Esophagus (tissue), 2 donors: ENCODE data around the gene CHST1. TPM values are rescaled to one million over a fixed set of nuclear protein-coding genes. Genes with fewer than 3 reads are reported as not detected.

ENCODE experiments used
- H3K27ac ChIP-seq, 2 donors: one replicate each; pipeline ENCODE4 v1.5.1; 2013; ENCODE audit warnings: low read depth in 2 of 2, mild to moderate bottlenecking in 2 of 2, inconsistent platforms in 1 of 2, low read length in 1 of 2, moderate library complexity in 1 of 2
- H3K27me3 ChIP-seq, 2 donors: one replicate each; pipeline ENCODE4 v1.6.1; 2013; ENCODE audit warnings: low read length in 2 of 2, control low read depth in 1 of 2, mild to moderate bottlenecking in 1 of 2; ENCODE audit not compliant: insufficient read depth in 2 of 2, control insufficient read depth in 1 of 2
- H3K36me3 ChIP-seq, 2 donors: one replicate each; pipeline ENCODE4 v1.6.1; 2013; ENCODE audit warnings: low read length in 1 of 2; ENCODE audit not compliant: control insufficient read depth in 2 of 2, insufficient read depth in 2 of 2
- H3K4me1 ChIP-seq, 2 donors: one replicate each; pipeline ENCODE4 v1.6.1; 2013; ENCODE audit warnings: low read length in 1 of 2; ENCODE audit not compliant: control insufficient read depth in 2 of 2, insufficient read depth in 2 of 2
- H3K4me3 ChIP-seq, 2 donors: one replicate each; pipeline ENCODE4 v1.5.1; 2013; ENCODE audit warnings: low read length in 2 of 2, mild to moderate bottlenecking in 2 of 2, low read depth in 1 of 2, moderate library complexity in 1 of 2
- H3K9me3 ChIP-seq, 2 donors: one replicate each; pipeline ENCODE4 v1.6.1; 2013; ENCODE audit warnings: mild to moderate bottlenecking in 2 of 2, low read depth in 1 of 2, low read length in 1 of 2, moderate library complexity in 1 of 2; ENCODE audit not compliant: control insufficient read depth in 2 of 2, insufficient read depth in 1 of 2
- WGBS, 2 donors: extraction: QIAGEN DNeasy Blood & Tissue Kit; methylation state at CpG; one replicate each; pipeline ENCODE4 v1.1.7; 2013; 5-methylcytosine and 5-hydroxymethylcytosine counted together
- polyA plus RNA-seq, 2 donors: library from polyadenylated mRNA; stranded (reverse); fragments of 200-250 nt; gene quantifications; one replicate each; pipeline ENCODE4 v1.2.3, GENCODE V29; 2013
- donor health status: healthy with polysubstance abuse.
- donor health status: Bipolar disorder and iron deficiency.

Gene CHST1
- polyA plus RNA-seq, 2 donors, result 0.14 to 0.25 TPM

DNA sequence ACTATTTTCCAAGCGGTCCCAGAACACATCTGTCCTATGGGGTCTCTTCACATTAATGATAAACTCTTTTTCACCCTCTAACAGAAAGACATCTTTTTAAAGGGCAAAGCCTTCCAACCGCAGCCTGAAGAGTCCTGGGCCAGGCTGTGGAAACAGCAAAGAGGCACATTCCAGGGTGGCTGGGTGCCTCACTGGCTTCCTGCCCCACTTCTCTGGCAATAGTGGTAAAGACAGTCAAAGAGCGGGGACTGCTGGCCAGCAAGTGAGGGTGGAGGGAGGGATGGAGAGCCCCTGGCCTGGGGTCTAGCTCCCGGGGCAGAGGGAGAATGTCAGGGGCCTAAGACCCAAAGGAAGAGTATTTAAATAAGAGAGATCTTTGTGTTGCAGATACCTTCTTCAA is 10.2 kb upstream of the CHST1 start:
- Histone ChIP-seq H3K27ac (no peak overlapping the region), H3K36me3 (no peaks in the 10 kb centered on the region), H3K4me3 (no peak overlapping the region), H3K4me1 (no peaks in the 10 kb centered on the region), H3K27me3 (no peaks in the 10 kb centered on the region), H3K9me3 (no peaks in the 10 kb centered on the region)
- WGBS, 2 donors, result 76 to 88% methylated on average over 4 of the region's 4 CpGs

DNA sequence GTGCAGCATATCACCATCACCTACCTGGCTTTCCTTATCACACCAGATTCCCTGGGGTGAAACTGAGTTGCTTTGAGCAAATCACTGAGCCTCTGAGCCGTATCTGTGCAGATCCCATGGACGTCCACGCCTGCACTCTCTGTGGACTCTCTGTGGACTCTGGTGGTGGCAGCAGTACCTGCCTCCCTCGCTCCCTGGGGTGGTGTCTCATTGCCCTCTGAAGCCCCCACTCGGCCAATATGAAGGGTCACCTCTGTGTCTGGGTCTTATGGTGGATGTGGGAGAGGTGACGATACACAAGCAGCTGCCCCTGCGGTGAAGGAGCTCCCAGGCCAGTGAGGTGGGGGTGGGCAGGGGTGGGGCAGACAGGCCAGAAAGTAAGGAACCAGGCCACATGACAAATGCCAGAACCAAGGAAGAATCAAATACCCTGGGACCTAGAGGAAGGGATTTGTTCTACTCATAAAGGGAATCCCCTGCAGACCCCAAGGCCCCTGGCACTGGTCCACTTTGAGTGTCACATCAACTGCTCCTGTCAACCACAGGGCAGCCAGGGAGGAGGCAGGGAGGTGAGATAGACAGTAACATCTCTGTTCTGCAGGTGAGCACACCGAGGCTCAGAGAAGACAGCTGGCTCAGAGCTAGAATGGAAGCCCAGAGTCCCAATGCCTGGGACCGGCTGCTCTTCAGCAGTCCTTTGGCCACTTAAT is 9.2 kb upstream of the CHST1 start:
- Histone ChIP-seq H3K9me3 (no peaks in the 10 kb centered on the region), H3K27me3 (no peaks in the 10 kb centered on the region), H3K27ac (no peak overlapping the region), H3K4me3 (no peak overlapping the region), H3K4me1 (no peaks in the 10 kb centered on the region), H3K36me3 (no peaks in the 10 kb centered on the region)
- 90 to 92% methylated on average over 9 of the region's 9 CpGs for WGBS, 2 donors

DNA sequence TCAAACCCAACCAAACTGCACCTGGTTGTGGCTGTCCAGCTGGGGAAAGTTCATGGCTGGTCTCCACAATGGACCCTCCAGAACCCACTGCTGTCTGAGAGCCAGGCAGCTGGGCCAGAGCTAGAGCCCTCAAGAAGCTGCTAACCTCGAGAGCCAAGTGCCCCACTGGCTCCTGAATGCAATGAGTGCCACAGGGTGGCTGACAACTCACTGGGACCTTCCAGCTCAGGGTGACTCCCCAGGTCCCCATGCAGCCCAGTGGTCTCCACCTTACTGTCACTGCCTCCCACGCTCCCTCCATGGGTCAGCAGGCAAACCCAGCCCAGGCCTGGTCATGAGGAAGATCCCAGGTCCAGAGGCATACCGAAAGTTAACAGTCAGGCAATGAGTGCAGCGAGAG is 8.0 kb upstream of the CHST1 start:
- Histone ChIP-seq H3K27ac (no peak overlapping the region), H3K4me1 (no peaks in the 10 kb centered on the region), H3K36me3 (no peaks in the 10 kb centered on the region), H3K4me3 (no peak overlapping the region), H3K27me3 (no peaks in the 10 kb centered on the region), H3K9me3 (no peaks in the 10 kb centered on the region)
- WGBS, 2 donors, result 94 to 96% methylated on average over 4 of the region's 4 CpGs

DNA sequence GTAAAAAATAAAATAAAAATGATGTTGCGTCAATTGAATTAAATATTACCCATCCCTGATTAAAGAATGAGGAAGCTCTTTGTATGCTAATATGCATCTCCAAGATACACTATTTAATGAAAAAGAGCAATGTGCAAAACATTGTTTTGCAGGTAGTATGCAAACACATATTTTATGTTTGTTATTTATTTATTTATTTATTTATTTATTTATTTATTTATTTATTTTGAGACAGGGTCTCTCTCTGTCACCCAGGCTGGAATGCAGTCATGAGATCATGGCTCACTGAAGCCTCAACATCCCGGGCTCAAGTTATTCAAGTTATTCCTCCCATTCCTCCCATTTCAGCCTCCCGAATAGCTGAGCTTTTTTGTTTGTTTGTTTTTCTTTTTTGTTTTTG is 7.2 kb upstream of the CHST1 start:
- WGBS, 2 donors, result 79 to 81% methylated on average over 3 of the region's 3 CpGs
- H3K36me3 ChIP-seq, result no peaks in the 10 kb centered on the region
- no peak overlapping the region for H3K27ac ChIP-seq
- H3K9me3 ChIP-seq, result no peaks in the 10 kb centered on the region
- no peaks in the 10 kb centered on the region for H3K4me1 ChIP-seq
- H3K4me3 ChIP-seq, result no peak overlapping the region
- H3K27me3 ChIP-seq, result no peaks in the 10 kb centered on the region

DNA sequence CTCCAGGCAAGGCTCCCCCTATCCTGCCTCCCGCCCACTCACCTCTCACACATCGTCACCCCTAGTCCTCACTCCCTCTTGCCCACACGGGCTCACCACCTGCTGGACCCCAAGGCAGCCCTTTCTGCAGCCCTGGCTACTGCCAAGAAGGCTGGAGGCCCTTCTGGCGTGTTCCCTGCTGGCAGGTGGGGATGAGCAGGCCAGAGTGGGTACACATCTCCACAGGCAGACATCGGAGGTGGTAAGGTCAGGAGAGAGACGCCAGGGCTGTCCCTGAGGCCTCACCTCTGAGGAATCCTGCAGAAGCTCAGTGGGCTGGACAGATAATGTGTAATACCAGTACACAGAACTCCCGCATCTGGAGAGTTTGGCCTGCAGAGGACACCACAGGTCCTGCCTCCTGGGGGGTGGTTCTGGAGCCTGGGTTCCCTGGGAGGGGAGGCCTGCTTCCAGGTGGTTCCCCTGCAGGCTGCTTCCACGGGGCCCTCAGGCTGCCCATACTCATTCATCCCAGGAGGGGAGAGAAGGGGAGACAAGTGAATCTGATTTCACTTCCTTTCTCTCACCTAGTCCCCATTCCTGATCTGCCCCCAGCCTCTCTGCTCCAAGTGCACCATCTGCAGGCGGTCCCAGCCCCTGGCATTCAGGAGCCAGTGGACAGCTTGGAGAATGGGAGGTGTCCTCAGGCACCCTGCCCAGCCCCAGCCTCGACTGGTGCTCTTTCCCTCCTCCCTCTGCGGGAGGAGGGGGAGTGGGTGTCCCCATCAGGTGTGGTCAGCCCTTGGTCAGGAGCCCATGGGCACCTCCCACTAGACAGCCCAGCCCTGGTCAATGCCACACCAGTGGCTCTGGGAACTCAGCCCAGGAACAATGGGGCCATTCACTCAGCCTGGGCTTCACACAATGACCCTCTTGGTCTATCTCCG is 6.1 kb upstream of the CHST1 start:
- H3K9me3 ChIP-seq, result no peaks in the 10 kb centered on the region
- WGBS, 2 donors, result 75 to 76% methylated on average over 12 of the region's 12 CpGs
- no peaks in the 10 kb centered on the region for H3K4me1 ChIP-seq
- no peaks in the 10 kb centered on the region for H3K27me3 ChIP-seq
- H3K27ac ChIP-seq, result no peak overlapping the region
- H3K36me3 ChIP-seq, result no peaks in the 10 kb centered on the region
- no peak overlapping the region for H3K4me3 ChIP-seq

DNA sequence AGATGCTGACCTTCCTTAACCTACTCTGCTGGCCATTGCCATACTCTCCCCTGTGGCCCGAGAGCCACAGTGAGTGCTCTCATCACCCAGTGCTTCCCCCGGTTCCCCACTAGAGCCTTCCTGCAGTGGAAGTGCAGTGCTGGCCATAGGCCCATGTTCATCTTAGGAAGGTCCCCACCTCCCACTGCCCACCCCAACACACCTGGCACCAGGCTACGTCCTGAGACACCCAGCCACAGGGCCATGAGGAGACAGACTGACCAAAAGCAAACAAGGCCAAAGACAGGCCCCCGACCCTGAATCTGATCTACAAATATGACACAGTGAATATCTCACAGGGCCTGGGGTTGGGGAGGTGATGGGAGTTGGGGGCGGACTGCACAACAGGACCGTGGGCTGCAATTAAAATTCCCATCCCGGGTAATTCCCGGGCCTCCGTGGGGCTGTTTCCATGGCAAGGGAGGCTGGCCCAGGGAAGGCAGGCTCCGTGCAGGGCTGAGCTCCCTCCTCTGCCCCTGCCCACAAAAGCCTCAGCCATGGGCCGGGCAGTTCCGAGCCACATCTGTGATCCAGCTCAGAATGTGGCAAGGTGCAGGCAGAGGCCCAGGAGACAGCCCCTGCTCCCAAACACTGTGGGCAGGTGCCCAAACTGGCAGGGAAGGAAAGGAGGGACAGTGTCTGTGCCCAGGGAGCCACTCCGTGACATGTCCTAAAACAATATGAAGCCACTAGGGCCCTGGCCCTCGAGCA is 5.1 kb upstream of the CHST1 start:
- H3K27ac ChIP-seq, result no peak overlapping the region
- peaks cover 0 to 3% of the 10 kb centered on the region in 2 donors for H3K4me1 ChIP-seq
- whole genome bisulfite sequencing, 2 donors, result 67 to 74% methylated on average over 14 of the region's 14 CpGs
- no peaks in the 10 kb centered on the region for H3K36me3 ChIP-seq
- H3K9me3 ChIP-seq, result no peaks in the 10 kb centered on the region
- no peak overlapping the region for H3K4me3 ChIP-seq
- no peaks in the 10 kb centered on the region for H3K27me3 ChIP-seq

DNA sequence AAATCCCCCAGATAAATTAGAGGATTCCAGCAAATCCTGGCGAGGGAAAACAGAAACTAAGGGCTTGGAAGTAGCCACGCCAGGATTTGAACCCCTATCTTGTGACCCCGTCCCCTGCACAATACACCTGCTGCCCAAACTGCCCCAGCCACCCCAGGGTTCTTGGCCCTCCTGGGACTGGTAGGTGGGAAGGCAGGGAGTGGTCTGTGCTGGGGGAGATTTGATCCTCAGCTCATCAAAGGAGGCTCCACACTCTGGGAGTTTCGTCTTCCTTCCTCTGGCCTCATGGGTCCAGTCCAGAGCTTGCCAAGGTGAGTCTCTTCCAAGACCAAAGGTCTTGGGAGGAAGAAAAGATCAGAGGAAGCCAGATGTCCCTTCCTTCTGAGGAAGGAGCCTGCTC is 4.5 kb upstream of the CHST1 start:
- 68 to 74% methylated on average over 4 of the region's 4 CpGs for WGBS, 2 donors
- Histone ChIP-seq H3K4me3 (no peak overlapping the region), H3K36me3 (no peaks in the 10 kb centered on the region), H3K4me1 (peaks cover 3 to 4% of the 10 kb centered on the region in 2 donors), H3K9me3 (no peaks in the 10 kb centered on the region), H3K27me3 (no peaks in the 10 kb centered on the region), H3K27ac (no peak overlapping the region)

GRCh38 chr11:45669146-45669545 is 3.7 kb upstream of the CHST1 start:
- Histone ChIP-seq H3K27ac (no peak overlapping the region), H3K36me3 (no peaks in the 10 kb centered on the region), H3K4me3 (no peak overlapping the region), H3K27me3 (no peaks in the 10 kb centered on the region), H3K4me1 (peaks cover 8 to 10% of the 10 kb centered on the region in 2 donors), H3K9me3 (no peaks in the 10 kb centered on the region)
- 81 to 86% methylated on average over 3 of the region's 3 CpGs for WGBS, 2 donors

DNA sequence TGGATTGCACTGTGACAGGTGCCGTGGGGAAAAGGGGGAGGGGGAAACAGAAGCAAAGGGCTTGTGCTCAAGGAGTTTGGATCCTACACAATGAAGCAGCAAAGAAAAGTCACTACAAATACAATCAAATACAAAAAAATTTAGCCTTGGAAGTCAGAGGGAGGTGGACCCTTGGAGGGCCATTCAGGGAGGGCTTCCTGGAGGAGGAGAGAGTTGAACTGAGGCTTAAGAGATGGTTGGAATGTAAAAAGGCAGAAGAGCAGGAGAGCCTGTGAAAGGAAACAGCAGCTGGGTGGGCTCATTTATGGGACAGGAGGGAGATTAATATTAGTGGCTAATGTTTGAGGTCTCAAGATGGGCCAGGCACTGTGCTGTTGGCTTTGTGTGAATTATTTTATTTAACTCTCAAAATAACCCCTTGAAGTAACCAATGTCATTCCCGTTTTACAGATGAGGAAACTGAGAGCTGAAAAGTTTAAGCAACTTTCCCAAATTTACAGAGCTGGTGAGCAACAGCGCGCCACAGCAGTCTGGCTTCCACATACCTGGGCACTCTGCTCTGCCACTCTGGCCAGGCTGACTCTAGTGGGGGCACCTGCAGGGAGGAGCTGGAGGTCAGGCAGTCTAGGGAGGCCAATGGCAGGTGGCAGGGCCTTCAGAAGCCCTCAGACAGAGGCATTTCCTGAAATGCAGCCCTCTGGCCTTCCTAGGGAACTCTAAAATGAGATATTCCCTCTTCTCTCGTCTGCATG is 2.7 kb upstream of the CHST1 start:
- no peaks in the 10 kb centered on the region for H3K27me3 ChIP-seq
- no peak overlapping the region for H3K27ac ChIP-seq
- WGBS, 2 donors, result 82 to 86% methylated on average over 5 of the region's 5 CpGs
- H3K4me1 ChIP-seq, result peaks cover 8 to 10% of the 10 kb centered on the region in 2 donors
- H3K9me3 ChIP-seq, result no peaks in the 10 kb centered on the region
- no peaks in the 10 kb centered on the region for H3K36me3 ChIP-seq
- H3K4me3 ChIP-seq, result no peak overlapping the region
